NCI-H524 treated with DMSO at 0.1 percent for 48 hours (cell line): Measurements from ENCODE around the gene ADGRB3.
"Not testable (repeated sequence)": the region's sequence is repeated elsewhere in the genome, so short reads cannot be mapped to it uniquely, and the experiment has no call there.

Experiments used
- DNase-seq: peaks from one replicate; lab custom pipeline; 2025; lab: John Stamatoyannopoulos, UW

Gene ADGRB3

DNA sequence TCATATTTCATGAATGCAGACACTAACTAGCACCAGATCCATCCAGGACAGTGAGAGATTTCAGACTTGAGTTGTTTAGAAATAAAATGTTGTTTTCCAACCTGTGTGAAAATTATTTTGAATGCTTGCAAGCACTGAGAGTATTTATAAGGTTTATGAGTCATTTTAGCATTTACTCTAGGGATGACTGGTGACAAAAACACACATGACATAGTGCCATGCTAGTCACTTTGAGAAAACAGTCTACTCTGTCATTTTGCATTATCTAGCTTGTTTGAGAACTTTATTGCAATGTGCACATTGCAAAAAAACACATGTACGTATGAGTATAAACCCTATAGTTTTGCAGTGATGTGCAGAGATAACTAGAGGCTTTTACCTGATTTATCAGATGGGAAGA, 705.1 kb downstream of the ADGRB3 start:
- no peak for DNase-seq

DNA sequence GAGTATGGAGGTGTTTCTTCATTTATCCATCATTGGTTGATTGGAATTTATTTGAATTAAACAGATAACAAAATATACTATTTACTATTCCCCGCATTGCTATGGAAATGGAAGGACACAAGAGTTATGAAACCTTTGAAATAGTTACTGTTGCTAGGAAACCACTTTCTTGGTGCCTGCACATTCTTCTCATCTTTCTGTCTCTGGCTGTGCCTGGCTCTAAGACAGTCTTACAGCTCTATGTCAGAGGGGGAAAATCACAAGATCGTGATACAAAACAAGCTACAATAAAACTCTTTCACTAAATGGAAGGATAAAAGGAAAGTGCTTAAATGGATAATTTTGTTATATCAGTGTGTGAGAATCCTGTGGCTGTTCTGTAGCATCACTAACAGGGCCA, 708.8 kb downstream of the ADGRB3 start:
- DNase-seq = no peak

DNA sequence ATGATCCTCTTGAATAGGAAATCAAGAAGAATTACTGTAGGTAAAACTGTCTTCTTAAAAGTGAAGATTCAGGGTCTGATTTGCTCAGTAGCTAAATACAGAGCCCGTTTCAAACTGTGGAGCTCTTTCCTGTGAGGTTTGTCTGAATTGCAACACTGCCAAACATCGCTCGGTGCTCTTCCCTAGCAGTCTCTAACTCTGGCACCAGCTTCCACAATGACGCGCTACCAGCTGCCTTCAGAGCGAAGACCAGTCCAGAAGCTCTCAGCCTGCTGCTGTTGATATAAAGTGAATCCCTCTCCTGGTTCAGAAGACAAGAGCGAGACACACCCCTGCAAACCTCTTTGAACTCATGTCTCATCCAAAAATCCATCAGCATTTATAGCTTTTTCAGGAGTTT, 714.7 kb downstream of the ADGRB3 start:
- no peak for DNase-seq

DNA sequence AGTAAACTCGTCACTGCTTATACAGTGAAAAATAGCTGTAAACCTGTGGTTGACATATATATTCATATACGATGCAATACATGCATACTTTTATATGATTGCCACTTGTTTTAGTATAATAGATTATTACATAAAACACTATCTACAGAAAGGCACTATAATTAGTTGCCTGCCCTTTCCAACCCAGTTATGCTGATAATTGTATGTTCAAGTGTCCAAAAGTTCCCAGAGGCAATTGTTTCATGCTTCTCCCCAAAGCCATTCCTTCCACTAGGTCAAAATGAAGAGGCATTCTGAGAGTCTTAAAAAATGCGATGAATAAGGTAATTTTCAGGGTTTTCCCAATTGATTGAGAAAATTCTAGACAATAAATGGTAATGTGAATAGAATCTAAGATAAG, 727.1 kb downstream of the ADGRB3 start:
- no peak for DNase-seq

DNA sequence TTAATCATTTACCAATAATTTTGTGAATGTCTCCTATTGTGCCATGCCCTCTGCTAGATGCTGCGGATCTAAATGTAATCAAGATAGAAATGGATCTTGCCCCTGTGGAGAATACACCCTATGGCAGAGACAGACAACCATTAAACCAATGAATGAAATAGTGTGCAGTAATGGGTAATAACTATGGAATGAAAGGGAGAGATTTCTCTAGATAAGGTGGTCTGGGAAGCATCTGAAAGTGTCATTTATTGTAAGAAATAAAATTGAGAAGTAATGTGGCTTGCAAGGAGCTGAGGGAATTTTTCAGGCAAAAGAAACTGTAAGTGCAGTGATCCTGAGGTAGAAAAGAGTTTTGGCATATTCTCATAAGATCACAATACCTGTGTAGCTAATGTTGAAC, 731.7 kb downstream of the ADGRB3 start:
- DNase-seq = no peak

DNA sequence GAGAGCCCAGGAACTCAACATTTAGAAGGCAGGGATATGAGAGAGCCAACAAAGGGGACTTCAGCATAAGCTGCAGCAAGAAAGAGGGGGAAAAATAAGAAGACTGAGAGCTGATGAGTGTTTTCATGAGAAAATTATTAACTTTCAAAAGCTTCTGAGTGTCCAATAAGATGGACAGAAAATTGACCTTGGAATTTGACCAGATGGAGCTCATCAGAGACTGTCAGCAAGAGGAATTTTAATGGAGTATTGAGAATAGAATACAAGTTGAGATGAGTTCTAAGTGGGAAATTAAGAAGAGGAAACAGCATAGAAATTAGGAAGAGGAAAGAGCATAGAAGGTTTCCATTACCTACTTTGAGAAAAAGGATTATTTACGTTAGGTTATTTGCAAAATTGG, 733.5 kb downstream of the ADGRB3 start:
- no peak for DNase-seq

DNA sequence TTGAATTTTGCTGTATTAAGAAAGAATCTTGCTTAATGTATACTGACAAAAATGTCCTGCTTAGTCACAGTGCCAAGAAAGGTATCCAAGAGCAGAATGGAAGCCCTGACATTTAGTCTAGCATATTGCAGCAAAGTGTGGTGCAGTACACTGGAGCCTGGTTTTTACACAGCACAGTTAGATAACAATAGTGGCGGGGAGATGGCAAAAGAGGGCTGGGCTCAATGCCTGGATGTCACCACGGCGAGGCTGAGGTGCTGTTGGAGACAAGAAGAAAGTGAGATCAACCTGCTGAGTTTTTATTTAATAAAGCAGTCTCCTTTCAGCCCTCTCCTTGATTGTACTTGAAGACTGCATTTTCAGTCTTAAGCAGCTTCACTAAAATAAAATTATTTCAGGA, 735.7 kb downstream of the ADGRB3 start:
- DNase-seq = no peak

DNA sequence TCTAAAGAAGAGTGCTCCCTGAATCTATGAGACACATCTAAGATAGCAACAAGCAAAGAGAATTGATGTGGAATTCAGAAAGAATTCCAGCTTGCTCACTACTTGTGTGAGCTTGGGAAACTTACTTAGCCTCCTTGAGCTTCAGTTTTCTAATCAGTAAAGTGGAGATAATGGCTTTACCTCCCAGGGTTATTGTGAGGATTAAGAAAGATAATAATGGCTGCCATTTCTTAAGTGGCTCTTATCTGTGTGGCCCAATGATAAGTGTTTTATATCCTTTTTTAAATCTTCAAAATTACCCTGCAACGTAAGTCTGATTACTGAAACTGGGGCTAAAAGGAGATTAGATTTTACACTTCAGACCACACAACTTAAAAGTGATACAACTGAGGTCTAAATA, 743.2 kb downstream of the ADGRB3 start:
- peak; percentile 54 for DNase-seq

DNA sequence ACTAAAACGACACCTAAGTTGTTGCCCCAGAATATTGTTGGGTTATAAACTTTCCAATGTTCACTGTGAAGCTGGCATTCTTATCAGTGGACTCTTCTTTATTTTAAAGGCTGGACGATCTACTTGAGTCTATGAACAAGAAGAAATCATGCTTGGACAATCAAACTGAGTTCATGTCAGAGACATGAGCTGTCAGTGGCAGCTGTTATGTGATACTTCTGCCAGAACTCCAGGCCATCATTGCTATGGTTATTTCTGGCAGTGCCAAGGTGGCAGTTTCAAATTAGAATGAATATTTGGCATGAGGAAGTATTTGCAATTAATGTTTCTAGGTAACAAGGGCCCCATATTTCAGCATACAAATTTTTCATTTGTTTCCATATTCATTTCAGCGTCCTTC, 744.4 kb downstream of the ADGRB3 start:
- DNase-seq = no peak

DNA sequence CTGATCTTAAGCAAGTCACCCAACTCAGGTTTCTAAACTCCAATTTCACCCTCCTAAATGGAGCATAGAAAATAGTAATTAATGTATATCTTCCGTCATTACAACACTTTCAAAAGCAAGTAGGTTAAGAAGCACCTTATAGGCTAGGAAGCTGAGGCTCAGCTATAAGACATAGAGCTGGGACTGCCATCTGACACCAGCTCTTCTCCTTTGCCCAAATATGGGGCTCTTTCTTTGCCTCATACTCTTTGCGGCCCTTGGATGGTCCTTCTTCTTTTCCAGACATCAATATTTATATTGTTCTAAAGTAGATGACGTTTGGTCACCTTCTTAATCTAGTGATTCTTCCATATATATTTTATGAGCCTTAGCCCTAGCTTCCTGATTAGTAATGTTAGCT, 748.5 kb downstream of the ADGRB3 start:
- no peak for DNase-seq

DNA sequence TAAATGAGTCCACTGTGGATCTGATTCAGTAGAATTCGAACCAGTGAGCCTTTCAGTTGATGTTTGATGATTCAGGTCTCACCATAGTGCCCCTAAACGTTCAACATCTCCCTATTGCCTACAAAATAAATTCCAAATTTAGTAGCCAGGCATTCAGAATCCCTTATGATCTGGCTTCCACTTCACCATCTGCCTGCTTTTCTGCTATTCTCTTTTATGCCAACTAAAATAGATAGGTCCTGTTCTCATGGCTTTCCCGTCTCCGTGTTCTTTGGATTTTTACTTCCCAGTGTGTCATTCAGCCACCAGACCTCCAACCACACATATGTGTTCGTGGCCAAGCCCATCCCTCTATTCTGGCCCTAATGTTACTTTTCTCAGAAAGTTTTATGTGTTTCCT, 751.3 kb downstream of the ADGRB3 start:
- DNase-seq = no peak

DNA sequence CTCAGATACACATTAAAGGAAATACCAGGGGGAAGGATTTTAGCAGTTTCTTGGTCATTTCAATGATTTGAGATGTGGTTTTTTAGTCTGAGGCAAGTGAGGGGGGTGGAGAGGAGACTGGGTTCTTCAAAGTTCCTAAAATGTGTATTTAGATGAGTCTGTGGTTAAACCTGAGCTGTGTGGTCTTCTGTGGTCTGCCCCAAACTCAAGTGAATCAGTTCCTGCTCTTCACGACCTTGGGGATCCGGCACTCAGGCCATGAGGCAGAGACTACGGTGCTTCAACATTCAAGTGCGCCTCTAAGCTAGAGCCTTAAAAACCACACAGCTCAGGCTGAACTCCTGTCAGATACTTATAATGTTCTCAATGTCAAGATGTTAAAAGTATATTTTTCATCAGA, 755.0 kb downstream of the ADGRB3 start:
- DNase-seq = no peak

DNA sequence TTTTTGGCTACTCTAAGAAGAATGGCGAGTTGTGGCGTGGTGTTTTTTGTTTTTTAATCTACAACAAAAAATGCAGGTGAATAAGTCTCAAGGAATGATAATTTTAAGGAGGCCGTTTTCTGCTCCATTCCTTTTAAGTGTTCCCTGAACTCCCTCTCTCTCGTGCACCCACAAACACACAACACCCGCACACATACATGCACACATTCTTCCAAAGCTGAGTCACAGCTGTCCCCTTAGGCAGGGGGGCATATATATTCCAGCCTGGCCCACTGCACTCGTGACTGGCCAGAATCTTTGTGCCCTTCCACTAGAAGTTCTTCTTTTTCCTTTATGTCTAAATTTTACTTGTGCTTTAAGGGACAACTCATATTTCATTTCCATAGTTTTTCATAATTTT, 756.0 kb downstream of the ADGRB3 start:
- no peak for DNase-seq

DNA sequence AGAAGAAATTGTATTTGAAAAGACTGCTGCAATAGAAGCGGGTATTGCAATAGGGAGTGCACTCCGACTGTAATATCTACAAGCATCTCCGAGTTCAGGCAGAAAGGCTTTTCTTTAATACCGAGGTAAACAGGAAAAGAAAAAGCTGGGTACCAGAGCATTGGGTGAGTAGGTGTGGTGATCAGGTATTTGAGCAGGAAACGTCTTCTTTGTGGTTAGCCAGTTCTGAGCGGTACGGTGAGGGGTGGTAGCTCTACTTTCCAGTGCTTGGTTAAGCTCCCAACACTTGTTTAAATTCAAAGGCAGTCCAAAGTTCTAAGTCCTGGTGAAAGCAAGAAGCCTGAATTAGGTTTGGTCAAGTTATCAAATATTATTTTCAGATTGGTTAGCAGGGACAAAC, 757.7 kb downstream of the ADGRB3 start:
- DNase-seq = no peak

DNA sequence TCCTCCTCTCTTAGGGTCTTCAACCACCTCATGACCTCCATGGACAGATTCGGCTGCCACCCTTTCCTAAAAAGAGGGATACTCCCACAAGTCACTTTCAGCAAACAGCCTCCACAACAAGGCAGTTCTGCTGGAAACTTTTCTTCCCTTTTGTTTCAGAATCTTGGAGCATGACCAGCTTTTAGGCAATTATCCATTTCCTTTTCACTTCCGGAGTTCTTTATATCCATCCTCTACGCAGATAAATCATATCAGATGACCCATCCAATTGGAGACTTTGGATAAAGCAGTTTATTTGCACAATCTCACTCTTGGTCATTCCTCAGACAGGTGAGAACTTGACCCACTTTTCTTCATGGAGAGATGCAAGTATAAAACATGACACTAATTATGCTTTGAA, 763.2 kb downstream of the ADGRB3 start:
- DNase-seq = no peak

DNA sequence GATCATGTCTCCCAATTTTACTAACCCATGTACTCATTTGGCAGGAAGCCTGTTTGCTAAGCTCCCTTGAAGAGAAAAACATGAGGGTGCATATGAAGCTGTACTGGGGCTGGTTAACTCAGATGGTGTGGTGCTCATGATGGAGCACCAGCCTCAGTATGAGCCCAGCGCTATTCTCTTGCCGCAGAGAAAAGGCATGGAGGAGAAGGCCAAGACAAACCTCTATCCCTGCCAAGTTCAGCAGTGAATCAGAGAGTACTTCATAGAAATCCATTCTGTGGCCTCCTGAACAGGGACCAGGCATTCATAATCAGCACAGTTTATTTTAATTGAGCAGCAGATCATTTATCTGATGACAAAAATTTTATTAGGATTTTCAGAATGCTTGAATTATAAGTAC, 763.6 kb downstream of the ADGRB3 start:
- DNase-seq = no peak

DNA sequence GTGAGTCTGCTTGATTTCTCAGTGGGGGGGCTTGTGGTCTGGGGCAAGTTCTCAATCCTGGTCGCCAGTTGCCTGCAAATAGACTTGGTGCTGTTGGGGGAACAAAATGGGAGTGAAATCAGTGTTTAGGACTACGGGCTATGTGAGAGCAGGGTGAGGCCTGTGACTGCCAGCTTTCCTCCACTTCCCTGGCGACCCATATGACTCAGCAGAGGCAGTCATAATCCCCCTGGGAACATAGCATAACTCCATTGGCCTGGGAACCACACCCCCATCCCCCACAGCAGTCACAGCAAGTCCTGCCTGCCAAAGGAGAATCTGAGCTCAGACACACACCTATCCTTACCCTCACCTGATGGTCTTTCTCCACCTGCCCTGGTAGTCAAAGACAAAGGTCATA, 773.8 kb downstream of the ADGRB3 start:
- DNase-seq = no peak

DNA sequence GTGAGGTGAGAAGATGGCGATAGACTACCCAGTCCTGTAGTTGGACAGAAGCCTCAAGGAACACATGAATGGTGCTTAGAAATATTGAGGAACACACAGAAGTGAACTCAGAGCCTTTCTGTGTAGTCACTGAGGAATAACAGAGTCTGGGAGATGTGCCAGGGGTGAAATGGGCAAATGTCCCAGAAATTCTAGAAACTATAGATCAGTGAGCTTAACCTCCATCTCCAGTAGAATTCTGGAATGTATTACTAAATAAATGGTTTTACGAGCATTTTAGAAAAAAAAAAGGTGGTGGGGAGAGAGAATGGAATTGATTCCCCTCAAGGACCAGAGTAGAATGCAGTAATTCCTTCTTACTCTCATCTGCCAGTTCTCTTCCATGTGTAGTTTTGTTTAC, 781.7 kb downstream of the ADGRB3 start:
- no peak for DNase-seq

DNA sequence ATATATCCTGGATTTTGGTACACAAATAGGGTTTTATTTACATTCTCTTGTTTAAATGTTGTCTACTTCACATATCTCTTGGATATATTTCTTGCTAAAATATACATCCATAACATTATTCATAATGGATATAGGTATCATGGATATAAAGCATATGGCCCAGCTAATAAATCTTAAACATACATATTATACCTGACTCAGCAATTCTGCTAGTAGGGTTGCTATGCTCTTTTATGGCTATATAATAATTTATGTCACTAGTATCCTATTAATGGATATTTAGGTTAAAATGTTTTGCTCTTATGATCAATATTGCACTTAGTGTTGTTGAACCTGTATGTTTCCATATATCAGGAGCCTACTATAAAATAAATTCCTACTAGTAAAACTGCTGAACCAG, 786.2 kb downstream of the ADGRB3 start:
- DNase-seq = no peak

DNA sequence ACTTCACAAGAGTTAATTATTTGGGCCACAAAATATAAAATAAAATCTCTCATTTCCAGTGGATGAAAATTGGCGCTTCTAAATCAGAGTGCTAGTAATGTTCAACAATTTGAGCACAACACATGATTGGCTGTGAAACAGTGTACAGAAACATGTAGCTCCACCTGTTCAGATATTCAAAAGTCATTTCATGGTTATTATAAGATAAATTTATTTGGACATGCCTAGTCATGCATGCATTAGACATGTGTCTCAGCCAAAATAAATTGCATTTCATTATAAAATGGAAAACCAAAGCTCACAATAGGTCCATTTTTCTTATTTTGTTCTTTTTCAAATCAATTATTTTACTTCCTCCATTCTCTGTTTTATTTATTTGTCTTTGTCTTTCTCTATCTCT, 786.9 kb downstream of the ADGRB3 start:
- no peak for DNase-seq

DNA sequence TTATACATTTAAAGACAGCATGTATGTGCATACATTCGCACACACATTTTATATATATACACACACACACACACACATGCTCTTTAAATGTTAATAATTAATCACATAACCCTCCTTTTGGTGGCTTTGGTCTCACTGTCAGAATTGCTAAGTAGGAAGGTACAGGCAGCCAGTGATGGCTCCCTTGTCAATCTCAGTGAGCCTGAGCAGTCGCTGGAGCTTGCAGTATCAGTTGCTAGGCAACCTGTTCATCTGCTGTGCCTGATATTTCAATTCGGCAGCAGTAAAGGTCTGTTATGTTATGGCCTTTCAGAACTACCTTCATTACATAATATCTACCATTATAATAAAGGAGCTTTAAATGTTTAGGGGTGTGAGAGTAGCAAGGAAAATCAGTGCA, 787.4 kb downstream of the ADGRB3 start:
- DNase-seq = peak; percentile 31

DNA sequence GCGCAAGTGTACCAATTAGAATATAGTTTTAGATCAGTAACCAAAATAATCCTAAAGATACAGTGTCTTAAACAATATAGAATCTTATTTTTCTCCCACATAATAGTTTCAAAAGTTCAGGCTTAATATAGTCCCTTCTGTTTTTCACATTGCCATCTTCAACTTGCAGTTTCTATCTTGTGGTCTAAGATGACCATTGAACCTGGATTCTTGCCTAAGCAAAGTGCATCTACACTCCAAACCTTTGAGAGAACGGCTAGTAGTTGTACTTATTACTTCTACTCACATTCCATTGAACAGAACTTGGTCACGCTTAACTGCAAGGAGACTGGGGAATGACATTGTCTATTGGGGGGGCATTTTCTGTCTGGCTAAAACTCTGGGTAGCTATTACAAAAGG, 788.7 kb downstream of the ADGRB3 start:
- no peak for DNase-seq

DNA sequence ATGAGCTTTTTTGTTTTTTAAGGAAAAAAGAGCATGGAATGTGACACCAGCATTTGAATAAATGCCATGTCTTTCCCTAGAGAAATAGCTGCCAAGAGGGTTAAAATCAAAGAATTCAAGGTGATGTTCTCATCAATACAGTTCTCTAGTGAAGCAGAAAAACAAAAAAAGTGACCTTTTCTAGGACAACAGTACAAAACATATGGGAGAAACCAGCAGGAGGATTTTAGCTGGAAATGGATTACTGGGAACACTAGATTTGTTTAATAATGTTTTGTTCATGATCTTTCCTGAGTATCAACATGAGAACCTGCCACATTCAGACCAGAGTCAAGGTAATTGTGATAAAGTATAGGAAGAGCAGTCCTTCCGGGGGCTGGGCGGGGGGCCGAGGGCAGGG, 789.5 kb downstream of the ADGRB3 start:
- no peak for DNase-seq

DNA sequence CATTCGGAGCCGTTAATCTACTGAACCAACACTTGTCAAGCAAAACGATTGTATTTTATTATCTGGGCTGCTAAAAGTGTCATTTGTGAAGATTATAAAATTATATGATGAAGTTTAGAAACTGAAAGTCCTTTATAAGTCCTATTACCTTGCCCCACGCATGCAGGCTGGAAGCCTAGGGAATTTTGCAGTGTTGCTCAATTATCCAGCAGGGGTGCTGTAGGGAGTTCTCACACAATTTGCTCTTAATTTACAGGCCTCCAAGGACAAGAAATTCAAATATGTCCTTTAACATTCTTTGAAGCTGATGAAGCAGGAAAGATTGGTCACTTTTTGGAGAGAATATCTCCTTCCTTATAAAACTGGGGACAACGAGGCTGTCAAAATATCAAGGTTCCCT, 792.8 kb downstream of the ADGRB3 start:
- DNase-seq = no peak

DNA sequence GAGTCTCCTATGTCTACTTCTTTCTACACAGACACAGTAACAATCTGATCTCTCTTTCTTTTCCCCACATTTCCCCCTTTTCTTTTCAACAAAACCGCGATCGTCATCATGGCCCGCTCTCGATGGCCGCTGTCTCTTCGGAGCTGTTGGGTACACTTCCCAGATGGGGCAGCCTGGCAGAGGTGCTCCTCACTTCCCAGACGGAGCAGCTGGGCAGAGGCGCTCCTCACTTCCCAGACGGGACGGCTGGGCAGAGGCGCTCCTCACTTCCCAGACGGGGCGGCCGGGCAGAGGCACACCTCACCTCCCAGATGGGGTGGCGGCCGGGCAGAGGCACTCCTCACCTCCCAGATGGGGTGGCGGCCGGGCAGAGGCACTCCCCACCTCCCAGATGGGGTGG, 797.1 kb downstream of the ADGRB3 start:
- DNase-seq = not testable (repeated sequence)
